ENCODE data around the gene SETD2. TPM values are rescaled to one million over a fixed set of nuclear protein-coding genes. Genes with fewer than 3 reads are reported as not detected.

Gene SETD2
- total RNA-seq, 1 donor from 2014 or later = 53.2 TPM

GRCh38 chr3:47158208-47158607 lies 5.7 kb downstream of the SETD2 start:
- peaks cover 28% of the 10 kb centered on the region for H3K36me3 Mint-ChIP-seq
- no peaks in the 10 kb centered on the region for H3K27me3 Mint-ChIP-seq
- TF ChIP-seq CTCF (conservative IDR thresholded peaks at IDR 0.05) = no peak
- no peak for DNase-seq (ENCODE audit: extremely low spot score, unreplicated experiment)
- H3K27ac Mint-ChIP-seq = peak overlapping the region; percentile 25
- H3K9me3 Mint-ChIP-seq = no peaks in the 10 kb centered on the region
- no peak overlapping the region for H3K4me3 Mint-ChIP-seq
- H3K4me1 Mint-ChIP-seq (ENCODE audit: unreplicated experiment) = peaks cover 40% of the 10 kb centered on the region

GRCh38 chr3:47156396-47156795 lies 7.5 kb downstream of the SETD2 start:
- Mint-ChIP-seq H3K4me3 (no peak overlapping the region), H3K4me1 (ENCODE audit: unreplicated experiment) (peaks cover 31% of the 10 kb centered on the region), H3K27ac (peak overlapping the region; percentile 24), H3K36me3 (peaks cover 25% of the 10 kb centered on the region), H3K9me3 (no peaks in the 10 kb centered on the region), H3K27me3 (no peaks in the 10 kb centered on the region)
- TF ChIP-seq CTCF (conservative IDR thresholded peaks at IDR 0.05) = no peak
- no peak for DNase-seq (ENCODE audit: extremely low spot score, unreplicated experiment)

GRCh38 chr3:47152578-47152977 lies 11.3 kb downstream of the SETD2 start:
- H3K27ac Mint-ChIP-seq = no peak overlapping the region
- no peak for DNase-seq (ENCODE audit: extremely low spot score, unreplicated experiment)

GRCh38 chr3:47151836-47152235 lies 12.1 kb downstream of the SETD2 start:
- Mint-ChIP-seq H3K9me3 (no peaks in the 10 kb centered on the region), H3K36me3 (peaks cover 15% of the 10 kb centered on the region), H3K4me3 (no peak overlapping the region), H3K27me3 (no peaks in the 10 kb centered on the region), H3K27ac (no peak overlapping the region), H3K4me1 (ENCODE audit: unreplicated experiment) (peaks cover 17% of the 10 kb centered on the region)
- no peak for DNase-seq (ENCODE audit: extremely low spot score, unreplicated experiment)
- TF ChIP-seq CTCF (conservative IDR thresholded peaks at IDR 0.05) = no peak

More at GRCh38 chr3:47152578-47152977, 11.3 kb downstream of the SETD2 start:
- Mint-ChIP-seq H3K9me3 (no peaks in the 10 kb centered on the region), H3K4me1 (ENCODE audit: unreplicated experiment) (peaks cover 17% of the 10 kb centered on the region), H3K27me3 (no peaks in the 10 kb centered on the region), H3K4me3 (no peak overlapping the region), H3K36me3 (peaks cover 15% of the 10 kb centered on the region)
- no peak for TF ChIP-seq CTCF (conservative IDR thresholded peaks at IDR 0.05)

- H3K27ac Mint-ChIP-seq = no peak overlapping the region
- TF ChIP-seq CTCF (conservative IDR thresholded peaks at IDR 0.05) = no peak
- peaks cover 12% of the 10 kb centered on the region for H3K4me1 Mint-ChIP-seq (ENCODE audit: unreplicated experiment)
- no peak overlapping the region for H3K4me3 Mint-ChIP-seq
- no peaks in the 10 kb centered on the region for H3K9me3 Mint-ChIP-seq
- peaks cover 14% of the 10 kb centered on the region for H3K36me3 Mint-ChIP-seq
- no peak for DNase-seq (ENCODE audit: extremely low spot score, unreplicated experiment)
- H3K27me3 Mint-ChIP-seq = no peaks in the 10 kb centered on the region
Measured at GRCh38 chr3:47149339-47149933, 14.5 kb downstream of the SETD2 start.
